ENCODE results near the gene ORM2. TPM values are rescaled to one million over a fixed set of nuclear protein-coding genes. Genes with fewer than 3 reads are reported as not detected.

Gene ORM2
- total and polyA plus RNA-seq, 9 of the 15 experiments (the other 6 are each of a cell fraction or from before 2014, with no cell fraction given): 0.98 TPM; not detected in 8

DNA sequence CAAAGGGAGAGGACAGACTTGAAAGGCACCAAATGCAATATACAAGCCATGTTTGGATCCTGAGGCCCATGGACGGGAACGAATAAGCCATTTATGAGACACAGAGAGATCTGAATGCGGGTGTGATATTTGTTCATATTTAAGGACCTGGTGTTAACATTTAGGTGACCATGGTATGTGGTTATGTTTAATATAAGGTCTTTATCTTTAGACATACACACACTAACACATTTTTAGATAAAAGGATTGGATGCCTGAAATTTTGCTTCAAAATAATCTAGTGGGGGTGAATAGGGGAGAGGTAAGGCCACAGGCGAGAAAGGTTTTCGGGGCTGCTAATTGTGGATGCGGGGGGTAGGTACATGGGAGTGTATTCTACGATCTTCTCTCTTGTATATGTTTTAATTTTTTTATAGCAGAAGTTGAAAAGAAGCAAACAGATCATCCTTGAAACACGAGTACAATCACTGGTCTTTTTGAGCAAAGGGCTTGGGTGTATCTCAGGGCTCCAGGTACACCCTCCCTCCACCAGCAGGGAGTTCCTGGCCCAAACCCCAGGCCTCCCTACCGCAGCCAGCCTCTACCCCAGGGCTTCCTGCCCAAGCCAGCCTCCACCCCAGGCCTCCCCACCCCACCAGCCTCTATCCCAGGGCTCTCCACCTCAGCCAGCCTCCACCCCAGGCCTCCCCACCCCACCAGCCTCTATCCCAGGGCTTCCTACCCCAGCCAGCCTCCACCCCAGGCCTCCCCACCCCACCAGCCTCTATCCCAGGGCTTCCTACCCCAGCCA, 45.9 kb downstream of the ORM2 start:
- Histone ChIP-seq H4K20me1 (replicated peaks; ENCODE audit: control insufficient read depth, insufficient read depth, low read length) (no peaks in the 10 kb centered on the region; the same call in 1 of the 2 replicates), H3K36me3 (ENCODE audit: control insufficient read depth, insufficient read depth, low read length) (peaks cover 4% of the 10 kb centered on the region; the same call in 1 of the 3 replicates), H3K27me3 (ENCODE audit: control insufficient read depth in 2 of 2, insufficient read depth in 2 of 2, low read length in 2 of 2) (no peaks in the 10 kb centered on the region), H3K9me3 (replicated peaks; ENCODE audit: control insufficient read depth, insufficient read depth, low read depth, low read length) (no peaks in the 10 kb centered on the region), H3K27ac (ENCODE audit: extremely low read depth, low read depth, low read length) (no peak overlapping the region), H3K4me1 (replicated peaks in 1 of 2; ENCODE audit: control insufficient read depth in 2 of 2, insufficient read depth in 2 of 2, low read length in 2 of 2) (peaks cover 0 to 14% of the 10 kb centered on the region in 2 experiments; a peak in 2 of 5 replicates), H3K79me2 (ENCODE audit: control insufficient read depth, insufficient read depth, low read length) (no peaks in the 10 kb centered on the region), H3K4me3 (no peak overlapping the region), H3K4me2 (ENCODE audit: insufficient read depth, low read length) (no peak overlapping the region), H3K9me1 (ENCODE audit: control insufficient read depth, insufficient read depth, low read length) (no peaks in the 10 kb centered on the region), H3K9ac (ENCODE audit: insufficient read depth in 1 of 2, low read depth in 2 of 2, low read length in 2 of 2) (no peak overlapping the region), H2AFZ (ENCODE audit: low read depth, low read length) (no peak overlapping the region)
- POLR2A ChIA-PET: interaction anchor here (0.7 to 1.6 kb wide), 4 partner anchors 10 to 38 kb away, joined by 3 to 8 read pairs (median 4); partner anchors contain the start of gene AKNA
- intact Hi-C loops (cut with micrococcal nuclease) (no loop called here), in situ Hi-C loops (cut with MboI) (no loop called here)
- no TSS peak for BruUV-seq (replicated peaks)
- TF ChIP-seq POLR2G (IDR thresholded peaks at IDR 0.05; ENCODE audit: low read depth, low read length): peak; percentile 56
- TF ChIP-seq ETV1 (tag; conservative IDR thresholded peaks at IDR 0.05; ENCODE audit: low read depth): peak; percentile 22; the same call in 1 of the 2 replicates
- no peak for TF ChIP-seq CEBPG (CRISPR knock-in tag; IDR thresholded peaks at IDR 0.05)
- TF ChIP-seq CEBPG (tag; conservative IDR thresholded peaks at IDR 0.05 in 1 of 2, IDR thresholded peaks at IDR 0.05 in 1 of 2): no peak
- TF ChIP-seq, protein P1, sequence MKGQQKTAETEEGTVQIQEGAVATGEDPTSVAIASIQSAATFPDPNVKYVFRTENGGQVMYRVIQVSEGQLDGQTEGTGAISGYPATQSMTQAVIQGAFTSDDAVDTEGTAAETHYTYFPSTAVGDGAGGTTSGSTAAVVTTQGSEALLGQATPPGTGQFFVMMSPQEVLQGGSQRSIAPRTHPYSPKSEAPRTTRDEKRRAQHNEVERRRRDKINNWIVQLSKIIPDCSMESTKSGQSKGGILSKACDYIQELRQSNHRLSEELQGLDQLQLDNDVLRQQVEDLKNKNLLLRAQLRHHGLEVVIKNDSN (CRISPR knock-in tag; IDR thresholded peaks at IDR 0.05): no peak
- FAIRE-seq (no peak), ATAC-seq (no peak), DNase-seq (ENCODE audit: extremely low read depth in 1 of 4, low spot score in 3 of 4) (no peak)
- 62% methylated on average over 9 of the region's 9 CpGs for WGBS (ENCODE audit: insufficient coverage, low coverage, missing lambda C conversion rate)
- CTCF ChIA-PET (ENCODE audit: low intra/inter-chr PET ratio): interaction anchor here (0.6 kb wide), 1 partner anchor 237 kb away, joined by 3 read pairs; no protein-coding TSS in a partner anchor

Data from K562 (cell line).